Measurements from ENCODE around the gene ITPR2.
A peak's percentile ranks its signal among the peaks of the same experiment; 100 is the strongest.
"Not testable (repeated sequence)": the region's sequence is repeated elsewhere in the genome, so short reads cannot be mapped to it uniquely, and the experiment has no call there.

The ITPR2 gene

DNA sequence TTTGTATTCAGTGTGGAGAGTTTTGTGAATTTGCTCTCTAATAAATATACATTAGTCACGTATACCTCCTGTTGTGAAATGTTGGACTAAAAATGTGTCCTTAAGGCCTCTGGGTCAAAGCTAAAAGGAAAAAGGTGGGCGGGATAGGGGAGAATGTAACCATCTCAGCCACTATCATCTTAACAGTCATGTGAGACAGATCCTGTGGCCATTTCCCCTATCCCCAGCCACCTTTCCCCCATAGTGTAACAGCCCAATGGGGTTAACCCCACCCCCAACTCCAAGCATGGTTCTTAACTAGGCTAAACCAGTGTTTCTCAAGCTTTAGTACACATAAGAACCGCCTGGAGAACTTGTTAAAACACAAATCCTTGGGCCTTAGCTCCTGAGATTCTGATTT, 6.5 kb upstream of the ITPR2 start:
- no peak for DNase-seq (ENCODE audit: extremely low read depth, low read depth)
- TF ChIP-seq, protein P1, sequence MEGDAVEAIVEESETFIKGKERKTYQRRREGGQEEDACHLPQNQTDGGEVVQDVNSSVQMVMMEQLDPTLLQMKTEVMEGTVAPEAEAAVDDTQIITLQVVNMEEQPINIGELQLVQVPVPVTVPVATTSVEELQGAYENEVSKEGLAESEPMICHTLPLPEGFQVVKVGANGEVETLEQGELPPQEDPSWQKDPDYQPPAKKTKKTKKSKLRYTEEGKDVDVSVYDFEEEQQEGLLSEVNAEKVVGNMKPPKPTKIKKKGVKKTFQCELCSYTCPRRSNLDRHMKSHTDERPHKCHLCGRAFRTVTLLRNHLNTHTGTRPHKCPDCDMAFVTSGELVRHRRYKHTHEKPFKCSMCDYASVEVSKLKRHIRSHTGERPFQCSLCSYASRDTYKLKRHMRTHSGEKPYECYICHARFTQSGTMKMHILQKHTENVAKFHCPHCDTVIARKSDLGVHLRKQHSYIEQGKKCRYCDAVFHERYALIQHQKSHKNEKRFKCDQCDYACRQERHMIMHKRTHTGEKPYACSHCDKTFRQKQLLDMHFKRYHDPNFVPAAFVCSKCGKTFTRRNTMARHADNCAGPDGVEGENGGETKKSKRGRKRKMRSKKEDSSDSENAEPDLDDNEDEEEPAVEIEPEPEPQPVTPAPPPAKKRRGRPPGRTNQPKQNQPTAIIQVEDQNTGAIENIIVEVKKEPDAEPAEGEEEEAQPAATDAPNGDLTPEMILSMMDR (IDR thresholded peaks at IDR 0.05; ENCODE audit: low read depth, low read length), result no peak

DNA sequence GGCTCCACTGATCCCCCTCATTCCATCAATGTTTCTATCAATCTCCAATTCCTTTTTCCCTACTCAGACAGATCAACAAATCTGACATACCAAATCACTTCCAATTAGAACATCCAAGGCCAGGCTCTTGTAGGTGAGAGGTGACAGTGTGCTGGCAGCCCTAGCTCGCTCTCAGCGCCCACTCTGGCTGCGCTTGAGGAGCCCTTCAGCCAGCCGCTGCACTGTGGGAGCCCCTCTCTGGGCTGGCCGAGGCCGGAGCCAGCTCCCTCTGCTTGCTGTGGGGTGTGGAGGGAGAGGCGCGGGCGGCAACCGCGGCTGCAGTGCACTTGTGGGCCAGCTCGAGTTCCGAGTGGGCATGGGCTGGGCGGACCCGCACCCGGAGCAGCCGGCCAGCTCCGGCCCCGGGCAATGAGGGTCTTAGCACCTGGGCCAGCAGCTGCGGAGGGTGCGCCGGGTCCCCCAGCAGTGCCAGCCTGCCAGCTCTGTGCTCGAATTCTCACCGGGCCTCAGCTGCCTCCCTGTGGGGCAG, 6.0 kb upstream of the ITPR2 start:
- DNase-seq (ENCODE audit: extremely low read depth, low read depth), result no peak
- TF ChIP-seq, protein P1 (IDR thresholded peaks at IDR 0.05; ENCODE audit: low read depth, low read length), result no peak

DNA sequence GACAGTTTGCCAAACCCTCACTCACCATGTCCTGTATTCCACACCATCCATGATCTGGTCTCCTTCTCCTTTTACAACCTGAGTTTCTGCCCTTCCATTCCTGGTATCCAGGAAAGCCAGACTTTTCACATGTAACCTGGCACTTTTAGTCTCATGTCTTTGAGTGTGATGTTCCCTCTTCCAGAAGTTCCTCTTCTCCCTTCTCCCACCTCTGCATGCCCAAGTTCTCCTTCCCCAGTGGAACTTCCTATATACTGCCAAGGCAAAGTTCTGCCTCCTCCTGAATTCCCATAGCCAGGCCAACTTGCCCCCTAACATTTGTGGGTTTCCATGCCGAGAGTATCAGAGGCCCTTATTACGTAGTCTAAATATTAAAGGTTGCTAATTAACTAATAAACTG, 3.2 kb upstream of the ITPR2 start:
- TF ChIP-seq, protein P1 (IDR thresholded peaks at IDR 0.05; ENCODE audit: low read depth, low read length), result no peak
- DNase-seq (ENCODE audit: extremely low read depth, low read depth), result no peak

DNA sequence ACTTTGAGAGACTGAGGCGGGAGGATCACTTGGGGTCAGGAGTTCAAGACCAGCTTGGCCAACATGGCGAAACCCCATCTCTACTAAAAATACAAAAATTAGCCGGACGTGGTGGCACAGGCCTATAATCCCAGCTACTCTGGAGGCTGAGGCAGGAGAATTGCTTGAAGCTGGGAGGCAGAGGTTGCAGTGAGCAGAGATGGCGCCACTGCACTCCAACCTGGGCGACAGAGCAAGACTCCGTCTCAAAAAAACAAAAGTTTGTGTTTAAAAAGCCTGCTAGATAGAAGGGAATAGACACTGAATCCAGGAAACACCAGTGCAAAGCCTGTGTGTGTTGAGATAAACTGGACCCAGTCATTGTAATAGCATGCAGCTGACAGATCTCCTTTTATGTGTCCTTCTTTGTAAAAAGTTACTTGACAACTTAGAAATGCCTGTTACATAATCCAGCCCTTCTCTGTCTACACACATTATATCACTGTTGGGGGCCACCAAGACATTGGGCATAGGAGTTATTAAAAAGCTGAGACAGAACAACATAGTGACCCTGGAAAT, 1.6 kb upstream of the ITPR2 start:
- DNase-seq (ENCODE audit: extremely low read depth, low read depth), result not testable (repeated sequence)

DNA sequence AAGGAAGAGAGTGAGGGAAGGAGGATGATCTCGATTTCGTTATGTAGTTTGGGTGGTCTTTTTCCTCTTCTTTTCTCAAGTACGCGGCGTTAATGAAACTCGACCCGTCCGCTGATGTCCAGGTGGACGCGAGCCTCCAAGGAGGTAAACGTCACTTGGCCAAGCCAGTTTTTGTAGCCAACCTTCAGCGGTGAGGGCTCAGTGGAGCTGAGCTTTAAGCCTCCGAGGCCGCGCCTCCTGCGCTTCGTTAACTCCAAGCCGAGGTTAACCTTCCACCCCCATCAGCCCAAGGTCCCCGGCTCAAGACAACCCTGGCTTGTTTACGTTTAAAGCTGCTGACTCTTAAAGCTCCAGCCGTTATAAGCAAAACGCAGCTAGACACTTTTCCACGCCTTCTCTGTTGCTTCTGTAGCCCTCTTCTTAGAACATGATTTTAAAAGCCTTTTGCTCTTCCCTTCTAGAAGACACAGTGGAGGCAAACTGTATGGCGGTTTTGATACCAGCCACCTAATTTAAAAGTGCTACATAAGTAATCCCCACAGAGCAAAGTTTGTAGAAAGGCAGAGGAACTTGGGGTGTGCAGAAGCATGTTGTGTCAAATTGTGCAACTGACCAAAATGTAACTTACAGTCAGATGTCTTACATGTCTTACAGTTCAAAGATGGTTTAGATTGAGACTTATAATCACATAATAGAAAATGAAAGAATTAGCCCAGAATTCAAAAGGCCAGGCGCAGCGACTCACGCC, 923 bp upstream of the ITPR2 start:
- TF ChIP-seq, protein P1 (IDR thresholded peaks at IDR 0.05; ENCODE audit: low read depth, low read length), result no peak
- no peak for DNase-seq (ENCODE audit: extremely low read depth, low read depth)

DNA sequence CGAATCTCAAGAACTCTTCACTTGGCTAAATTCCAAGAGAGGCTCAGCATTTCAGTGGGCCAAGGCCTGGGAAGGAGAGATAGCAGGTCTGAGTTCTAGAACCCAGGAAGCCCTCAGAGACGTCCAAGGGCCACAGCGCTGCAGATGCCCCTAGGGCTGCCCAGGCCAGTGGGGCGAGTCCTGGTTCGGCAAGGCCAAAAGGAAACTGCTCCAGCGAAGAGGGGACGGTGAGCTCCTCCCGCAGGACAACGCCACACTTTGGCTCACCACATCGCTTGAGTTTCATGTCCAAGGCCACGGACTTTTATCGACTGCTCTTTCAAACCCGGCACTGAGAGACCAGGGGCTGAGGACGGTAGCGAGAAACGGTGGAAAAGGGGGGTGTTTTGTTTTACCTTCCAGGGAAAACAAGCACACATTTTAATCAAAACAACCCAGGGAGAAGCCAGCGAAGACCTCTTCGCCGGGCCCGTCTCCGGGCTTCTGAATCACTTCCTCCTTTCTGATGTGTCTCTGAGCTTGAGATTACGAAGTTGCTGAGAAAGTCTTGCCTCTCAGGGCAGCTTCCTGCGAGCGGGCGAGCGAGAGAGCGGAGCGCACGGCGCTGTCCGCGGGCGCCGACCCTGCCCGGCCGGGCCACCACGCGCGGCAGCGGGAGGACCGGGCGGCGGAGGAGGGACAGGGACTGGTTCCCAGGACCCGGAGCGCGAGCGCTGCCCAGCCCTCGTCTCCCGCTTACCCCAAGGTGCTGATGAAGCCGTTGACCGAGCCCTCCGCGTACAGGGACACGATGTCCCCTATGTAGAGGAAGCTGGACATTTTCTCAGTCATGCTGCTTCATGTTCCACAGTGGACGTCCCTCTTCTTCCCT, 808 bp downstream of the ITPR2 start:
- no peak for DNase-seq (ENCODE audit: extremely low read depth, low read depth)
- TF ChIP-seq, protein P1 (IDR thresholded peaks at IDR 0.05; ENCODE audit: low read depth, low read length), result peak; percentile 15

DNA sequence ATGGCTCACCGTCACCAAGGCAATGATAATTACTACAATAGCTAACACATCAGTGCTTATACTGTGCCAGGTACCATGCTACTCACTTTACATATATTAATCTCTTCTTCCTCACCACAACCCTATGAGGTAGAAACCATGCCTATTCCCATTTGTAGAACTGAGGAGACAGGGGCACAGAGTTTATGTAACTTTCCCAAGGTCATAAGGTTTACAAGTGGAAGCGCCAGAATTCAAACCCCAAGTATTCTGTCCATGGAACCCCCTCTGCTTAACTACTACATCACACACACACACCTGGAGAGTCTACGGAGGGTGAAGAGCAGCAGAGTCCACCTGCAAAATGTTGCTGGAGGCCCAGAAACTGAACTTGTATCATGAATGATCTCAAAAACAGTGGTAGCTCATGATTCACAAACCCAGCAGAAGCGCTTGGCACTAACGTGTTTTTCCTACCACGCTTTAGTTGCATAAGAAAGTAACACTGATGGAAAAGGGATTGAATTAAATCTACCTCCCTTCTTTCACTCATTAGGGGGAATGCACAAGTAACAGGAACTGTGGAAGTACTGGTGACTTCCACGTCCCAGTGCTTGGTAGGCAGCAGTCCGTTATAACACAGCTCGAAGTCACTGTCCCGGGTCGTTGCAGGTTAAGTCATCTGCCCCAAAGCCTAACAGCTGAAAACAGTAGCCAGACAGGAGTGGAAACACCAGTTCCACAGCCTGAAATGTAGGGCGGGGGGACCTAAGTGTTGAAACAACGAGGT, 2.0 kb downstream of the ITPR2 start:
- DNase-seq (ENCODE audit: extremely low read depth, low read depth), result no peak

More for the DNA sequence above, 2.0 kb downstream of the ITPR2 start:
- TF ChIP-seq, protein P1 (IDR thresholded peaks at IDR 0.05; ENCODE audit: low read depth, low read length), result no peak
